Peyer's patch (tissue), 4 donors: ENCODE results near the gene PAK1. TPM values are rescaled to one million over a fixed set of nuclear protein-coding genes. Genes with fewer than 3 reads are reported as not detected.

Experiments
- DNase-seq, 3 donors: peaks; one replicate each; pipeline ENCODE4 v3.0.0-alpha.2; 2017 to 2019
- H3K27ac ChIP-seq, 4 donors: fragments of 200-600 bp; sonication (generic); one replicate each; pipeline ENCODE4 v1.5.1; 2016 to 2019
- H3K27me3 ChIP-seq, 2 donors: fragments of 200-600 bp; sonication (generic); one replicate each; pipeline ENCODE4 v1.5.1; 2019
- H3K36me3 ChIP-seq, 3 donors: fragments of 200-600 bp; sonication (generic); one replicate each; pipeline ENCODE4 v1.5.1; 2016 to 2019
- H3K4me1 ChIP-seq, 4 donors: fragments of 200-600 bp; sonication (generic); one replicate each; pipeline ENCODE4 v1.5.1; 2016 to 2019
- H3K4me3 ChIP-seq, 4 donors: fragments of 200-600 bp; sonication (generic); 1 replicate in 3 of 4; 2 replicates in 1 of 4; pipeline ENCODE4 v1.5.1; 2016 to 2019; ENCODE audit warnings: mild to moderate bottlenecking in 1 of 4
- H3K9me3 ChIP-seq, 4 donors: fragments of 200-600 bp; sonication (generic); one replicate each; pipeline ENCODE4 v1.5.1; 2016 to 2019; ENCODE audit warnings: mild to moderate bottlenecking in 1 of 4
- POLR2A ChIP-seq, 2 donors: fragments of 450-650 bp; IDR thresholded peaks; one replicate each; pipeline ENCODE4 v1.5.1; 2017; ENCODE audit warnings: antibody characterized with exemption in 2 of 2, mild to moderate bottlenecking in 2 of 2, moderate library complexity in 2 of 2
- total RNA-seq, 4 donors: library from RNA; depleted of rRNA; stranded (reverse); fragments of >200 nt; gene quantifications; one replicate each; pipeline ENCODE4 v1.1.0, GENCODE V29; 2016
- TF ChIP-seq, protein P1 (sequence below), 6 experiments: fragments of 450-650 bp in 4 of 6; fragments of 200-600 bp in 2 of 6; sonication (generic) in 1 of 6; IDR thresholded peaks; one replicate each; pipeline ENCODE4 v1.5.1; 2017 to 2019; ENCODE audit warnings: antibody characterized with exemption in 6 of 6, mild to moderate bottlenecking in 3 of 6, moderate library complexity in 1 of 6

PAK1 gene
- total RNA-seq, 4 donors from 2014 or later = 60.2 to 127 (median 103) TPM

DNA sequence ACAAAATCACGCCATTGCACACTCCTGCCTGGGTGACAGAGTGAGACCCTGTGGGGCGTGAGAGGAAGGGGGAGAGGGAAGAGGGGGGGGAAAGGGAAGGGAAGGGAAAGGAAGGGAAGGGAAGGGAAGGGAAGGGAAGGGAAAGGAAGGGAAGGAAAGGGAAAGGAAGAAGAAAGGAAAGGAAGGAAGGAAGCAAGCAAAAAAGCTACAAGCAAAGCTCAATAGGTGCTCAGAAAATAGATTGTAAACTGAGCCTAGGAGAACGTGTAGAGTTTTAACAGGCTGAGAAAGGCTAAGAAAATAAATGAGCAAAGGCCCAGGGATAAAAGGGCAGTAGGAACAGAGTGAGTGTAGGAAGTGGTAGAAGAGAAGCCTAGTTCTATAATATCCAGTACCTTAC lies 141.6 kb downstream of the PAK1 start:
- H3K9me3 ChIP-seq = no peaks in the 10 kb centered on the region

DNA sequence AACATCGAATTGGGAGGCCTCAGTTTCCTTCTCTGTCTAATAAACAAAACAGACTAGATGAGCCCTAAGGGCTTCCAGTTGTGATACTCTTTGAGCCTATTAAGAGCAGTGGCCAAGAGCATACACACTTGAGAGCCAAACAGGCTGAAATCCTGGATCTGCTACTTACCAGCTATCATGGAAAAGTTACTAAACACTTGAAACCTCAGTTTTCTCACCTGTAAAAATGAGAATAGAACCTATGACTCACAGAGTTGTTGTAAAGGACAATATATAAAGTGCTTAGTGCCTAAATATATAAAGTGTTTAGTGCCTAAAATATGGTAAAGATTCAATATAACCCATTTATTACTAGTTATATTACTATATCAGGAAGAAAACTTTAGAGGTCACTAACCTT lies 148.7 kb downstream of the PAK1 start:
- Histone ChIP-seq H3K4me3 (no peak overlapping the region), H3K27me3 (no peaks in the 10 kb centered on the region), H3K9me3 (no peaks in the 10 kb centered on the region), H3K4me1 (no peaks in the 10 kb centered on the region), H3K27ac (no peak overlapping the region), H3K36me3 (peaks cover 0 to 20% (median 0%) of the 10 kb centered on the region in 3 donors)
- TF ChIP-seq POLR2A (IDR thresholded peaks at IDR 0.05) = no peak
- TF ChIP-seq, protein P1, sequence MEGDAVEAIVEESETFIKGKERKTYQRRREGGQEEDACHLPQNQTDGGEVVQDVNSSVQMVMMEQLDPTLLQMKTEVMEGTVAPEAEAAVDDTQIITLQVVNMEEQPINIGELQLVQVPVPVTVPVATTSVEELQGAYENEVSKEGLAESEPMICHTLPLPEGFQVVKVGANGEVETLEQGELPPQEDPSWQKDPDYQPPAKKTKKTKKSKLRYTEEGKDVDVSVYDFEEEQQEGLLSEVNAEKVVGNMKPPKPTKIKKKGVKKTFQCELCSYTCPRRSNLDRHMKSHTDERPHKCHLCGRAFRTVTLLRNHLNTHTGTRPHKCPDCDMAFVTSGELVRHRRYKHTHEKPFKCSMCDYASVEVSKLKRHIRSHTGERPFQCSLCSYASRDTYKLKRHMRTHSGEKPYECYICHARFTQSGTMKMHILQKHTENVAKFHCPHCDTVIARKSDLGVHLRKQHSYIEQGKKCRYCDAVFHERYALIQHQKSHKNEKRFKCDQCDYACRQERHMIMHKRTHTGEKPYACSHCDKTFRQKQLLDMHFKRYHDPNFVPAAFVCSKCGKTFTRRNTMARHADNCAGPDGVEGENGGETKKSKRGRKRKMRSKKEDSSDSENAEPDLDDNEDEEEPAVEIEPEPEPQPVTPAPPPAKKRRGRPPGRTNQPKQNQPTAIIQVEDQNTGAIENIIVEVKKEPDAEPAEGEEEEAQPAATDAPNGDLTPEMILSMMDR (IDR thresholded peaks at IDR 0.05) = no peak
- no peak for DNase-seq

More for the DNA sequence above, 141.6 kb downstream of the PAK1 start:
- Histone ChIP-seq H3K36me3 (peaks cover 0 to 32% (median 0%) of the 10 kb centered on the region in 3 donors), H3K4me1 (no peaks in the 10 kb centered on the region), H3K27ac (no peak overlapping the region), H3K4me3 (no peak overlapping the region), H3K27me3 (no peaks in the 10 kb centered on the region)
- TF ChIP-seq, protein P1 (IDR thresholded peaks at IDR 0.05) = no peak
- no peak for TF ChIP-seq POLR2A (IDR thresholded peaks at IDR 0.05)
- DNase-seq = no peak

DNA sequence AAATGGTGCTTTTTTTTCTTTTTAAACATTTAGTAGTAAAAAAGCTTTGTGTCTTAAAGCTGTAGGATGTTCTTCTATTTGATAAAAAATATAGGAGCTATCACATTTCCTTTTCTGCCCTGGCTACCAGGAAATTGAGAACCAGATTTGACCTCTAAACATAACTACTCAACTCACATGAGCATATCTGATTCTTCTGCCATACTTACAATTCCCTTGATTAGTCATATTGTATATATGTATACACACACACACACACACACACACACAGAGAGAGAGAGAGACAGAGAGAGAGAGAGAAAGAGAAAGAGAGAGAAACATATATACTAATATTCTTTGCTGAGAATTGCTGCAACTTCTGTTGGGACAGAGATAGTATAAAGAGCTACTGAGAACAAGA lies 149.4 kb downstream of the PAK1 start:
- no peak for DNase-seq
- TF ChIP-seq, protein P1 (IDR thresholded peaks at IDR 0.05) = no peak
- TF ChIP-seq POLR2A (IDR thresholded peaks at IDR 0.05) = no peak
- Histone ChIP-seq H3K36me3 (peaks cover 0 to 20% (median 0%) of the 10 kb centered on the region in 3 donors), H3K4me1 (no peaks in the 10 kb centered on the region), H3K27me3 (no peaks in the 10 kb centered on the region), H3K4me3 (no peak overlapping the region), H3K9me3 (no peaks in the 10 kb centered on the region), H3K27ac (no peak overlapping the region)

DNA sequence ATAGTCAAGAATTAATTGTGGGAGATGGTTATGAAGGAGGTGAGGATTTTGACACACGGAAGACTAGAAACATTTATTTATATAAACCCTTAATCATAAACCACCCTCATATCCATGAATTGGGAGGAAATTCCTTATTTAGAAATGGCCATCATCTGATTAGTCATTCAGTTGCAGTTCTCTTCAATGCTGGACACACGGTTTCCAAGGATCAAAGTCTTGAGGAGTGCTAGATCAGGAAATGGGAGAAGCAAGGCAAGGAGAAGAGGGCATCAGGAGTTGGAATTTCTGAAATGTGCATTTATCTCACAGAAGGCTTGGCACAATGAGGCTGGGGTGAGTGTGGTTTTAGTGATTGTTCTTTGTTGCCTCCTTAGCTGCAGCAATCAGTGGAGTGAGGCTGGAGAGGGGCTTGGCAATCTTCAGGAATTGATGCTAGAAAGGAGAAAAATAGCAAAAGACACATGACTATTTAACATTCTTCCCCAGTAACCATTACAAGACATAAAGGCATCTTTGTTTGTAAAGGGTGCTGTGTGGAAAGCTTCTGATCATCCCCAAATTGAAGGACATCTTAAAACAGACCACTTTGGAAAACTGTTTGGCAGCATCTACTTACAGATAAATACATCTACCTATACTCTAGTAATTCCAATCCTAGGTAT lies 150.8 kb downstream of the PAK1 start:
- no peak for TF ChIP-seq POLR2A (IDR thresholded peaks at IDR 0.05)
- no peaks in the 10 kb centered on the region for H3K4me1 ChIP-seq
- no peak overlapping the region for H3K4me3 ChIP-seq
- peaks cover 0 to 20% (median 0%) of the 10 kb centered on the region in 3 donors for H3K36me3 ChIP-seq
- H3K27ac ChIP-seq = no peak overlapping the region
- H3K9me3 ChIP-seq = no peaks in the 10 kb centered on the region
- no peak for DNase-seq
- H3K27me3 ChIP-seq = no peaks in the 10 kb centered on the region

DNA sequence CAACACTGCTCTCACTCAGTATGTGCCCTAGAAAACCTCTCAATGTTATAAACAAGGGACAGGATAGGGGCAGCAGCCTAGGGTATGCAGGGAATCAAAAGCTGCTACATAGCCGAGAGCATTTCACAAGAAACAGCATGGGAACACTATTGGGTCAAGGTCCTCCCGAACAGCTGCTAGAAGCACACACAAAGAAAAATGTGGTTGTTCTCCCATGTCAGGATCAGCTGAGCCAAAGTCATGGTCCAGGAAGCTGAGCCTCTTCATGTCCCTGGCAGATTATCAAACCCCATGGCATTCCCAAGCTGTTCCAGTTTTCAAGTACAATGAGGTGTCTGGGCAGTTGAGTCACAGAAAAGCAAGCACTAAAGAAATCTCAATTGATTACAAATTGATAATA lies 151.4 kb downstream of the PAK1 start:
- TF ChIP-seq, protein P1 (IDR thresholded peaks at IDR 0.05) = no peak
- TF ChIP-seq POLR2A (IDR thresholded peaks at IDR 0.05) = no peak
- no peak for DNase-seq
- H3K4me3 ChIP-seq = no peak overlapping the region
- peaks cover 0 to 20% (median 0%) of the 10 kb centered on the region in 3 donors for H3K36me3 ChIP-seq
- H3K9me3 ChIP-seq = no peaks in the 10 kb centered on the region
- H3K4me1 ChIP-seq = no peaks in the 10 kb centered on the region
- no peak overlapping the region for H3K27ac ChIP-seq
- H3K27me3 ChIP-seq = no peaks in the 10 kb centered on the region

DNA sequence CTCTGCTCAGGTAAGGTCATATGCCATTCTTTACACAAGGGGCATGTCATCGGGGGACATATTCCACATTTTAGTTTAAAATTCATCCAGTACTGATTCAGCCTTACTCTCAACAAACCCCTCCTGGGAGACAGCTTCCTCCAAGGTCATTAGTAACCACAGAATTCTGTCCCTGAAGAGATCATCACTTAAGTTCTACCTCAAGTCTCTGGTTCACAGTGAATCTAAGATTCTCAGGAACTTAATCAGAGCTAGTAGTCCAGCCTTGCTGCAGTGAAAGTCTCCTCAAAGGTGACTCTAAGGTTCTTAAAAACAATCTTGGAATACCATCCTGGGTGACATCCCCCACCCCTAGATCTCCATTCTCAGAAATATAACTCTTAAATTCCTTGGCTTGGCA lies 153.5 kb downstream of the PAK1 start:
- H3K27ac ChIP-seq = no peak overlapping the region
- peaks cover 0 to 12% (median 0%) of the 10 kb centered on the region in 3 donors for H3K36me3 ChIP-seq
- TF ChIP-seq, protein P1 (IDR thresholded peaks at IDR 0.05) = no peak
- no peak for TF ChIP-seq POLR2A (IDR thresholded peaks at IDR 0.05)
- no peak overlapping the region for H3K4me3 ChIP-seq
- no peaks in the 10 kb centered on the region for H3K27me3 ChIP-seq
- DNase-seq = no peak
- H3K9me3 ChIP-seq = no peaks in the 10 kb centered on the region
- H3K4me1 ChIP-seq = no peaks in the 10 kb centered on the region
